Sigmoid colon (tissue), 4 donors: ENCODE data around the gene QTRT2.

ENCODE experiments used
- CTCF ChIP-seq, 4 experiments: fragments of 450-650 bp in 3 of 4; fragments of 200-600 bp in 1 of 4; IDR thresholded peaks; one replicate each; pipeline ENCODE4 v1.5.1; 2016 to 2019; ENCODE audit warnings: antibody characterized with exemption in 4 of 4, mild to moderate bottlenecking in 3 of 4, moderate library complexity in 2 of 4
- EP300 ChIP-seq, 4 donors: sonication (generic); formaldehyde crosslinking; IDR thresholded peaks; one replicate each; pipeline ENCODE4 v1.6.1; 2017; ENCODE audit warnings: antibody characterized with exemption in 4 of 4

GRCh38 chr3:114022145-114022802 lies 34.3 kb upstream of the QTRT2 start:
- TF ChIP-seq CTCF (IDR thresholded peaks at IDR 0.05) (no peak), EP300 (IDR thresholded peaks at IDR 0.05) (no peak)
